ENCODE data around the gene CDYL2.

Gene CDYL2

GRCh38 chr16:80703131-80704071 lies 101.0 kb downstream of the CDYL2 start:
- no peak for DNase-seq

GRCh38 chr16:80702696-80703095 lies 101.7 kb downstream of the CDYL2 start:
- DNase-seq, result no peak

GRCh38 chr16:80700558-80700957 lies 103.8 kb downstream of the CDYL2 start:
- no peak for DNase-seq

GRCh38 chr16:80695020-80695419 lies 109.4 kb downstream of the CDYL2 start:
- DNase-seq, result no peak

GRCh38 chr16:80693553-80693952 lies 110.8 kb downstream of the CDYL2 start:
- DNase-seq, result peak; percentile 10

- DNase-seq, result no peak
Measured at GRCh38 chr16:80692270-80692669, 112.1 kb downstream of the CDYL2 start.

GRCh38 chr16:80691111-80691741 lies 113.2 kb downstream of the CDYL2 start:
- no peak for DNase-seq

- DNase-seq, result no peak
Measured at GRCh38 chr16:80689487-80689886, 114.9 kb downstream of the CDYL2 start.

GRCh38 chr16:80687606-80688005 lies 116.8 kb downstream of the CDYL2 start:
- no peak for DNase-seq

GRCh38 chr16:80684906-80685305 lies 119.5 kb downstream of the CDYL2 start:
- no peak for DNase-seq

- DNase-seq, result no peak
Measured at GRCh38 chr16:80684136-80684765, 120.1 kb downstream of the CDYL2 start.

- DNase-seq, result no peak
Measured at GRCh38 chr16:80683646-80684045, 120.8 kb downstream of the CDYL2 start.

GRCh38 chr16:80682421-80683070 lies 121.9 kb downstream of the CDYL2 start:
- DNase-seq, result no peak

GRCh38 chr16:80681436-80681835 lies 123.0 kb downstream of the CDYL2 start:
- DNase-seq, result no peak

GRCh38 chr16:80680839-80681238 lies 123.6 kb downstream of the CDYL2 start:
- DNase-seq, result no peak

- DNase-seq, result no peak
Measured at GRCh38 chr16:80680046-80680445, 124.4 kb downstream of the CDYL2 start.

GRCh38 chr16:80674884-80675283 lies 129.5 kb downstream of the CDYL2 start:
- no peak for DNase-seq

GRCh38 chr16:80672379-80672778 lies 132.0 kb downstream of the CDYL2 start:
- DNase-seq, result no peak

GRCh38 chr16:80671281-80671849 lies 133.0 kb downstream of the CDYL2 start:
- DNase-seq, result no peak

- DNase-seq, result peak; percentile 20
Measured at GRCh38 chr16:80670170-80670865, 134.1 kb downstream of the CDYL2 start.

- DNase-seq, result no peak
Measured at GRCh38 chr16:80669673-80670072, 134.7 kb downstream of the CDYL2 start.

GRCh38 chr16:80667925-80668324 lies 136.5 kb downstream of the CDYL2 start:
- no peak for DNase-seq

All from activated CD4-positive, alpha-beta T cell treated with anti-CD3 and anti-CD28 coated beads, Interleukin-2, Interleukin-6, amounts not matched to agents 100 ng/mL and 50 ng/mL, durations not matched to agents 16 hours and 8 hours (primary cell).